ENCODE results near the gene LAMTOR2.
A peak's percentile ranks its signal among the peaks of the same experiment; 100 is the strongest.

The LAMTOR2 gene

GRCh38 chr1:156100205-156100995 lies 45.8 kb downstream of the LAMTOR2 start:
- DNase-seq: no peak

GRCh38 chr1:156101880-156102279 lies 47.3 kb downstream of the LAMTOR2 start:
- DNase-seq: no peak

GRCh38 chr1:156102633-156103511 lies 48.3 kb downstream of the LAMTOR2 start:
- no peak for DNase-seq

GRCh38 chr1:156103521-156103947 lies 49.0 kb downstream of the LAMTOR2 start:
- peak; percentile 59 for DNase-seq

GRCh38 chr1:156104065-156104810 lies 49.7 kb downstream of the LAMTOR2 start:
- DNase-seq: peak; percentile 71

- no peak for DNase-seq
Observed at GRCh38 chr1:156104861-156105832, 50.6 kb downstream of the LAMTOR2 start.

- no peak for DNase-seq
Observed at GRCh38 chr1:156106624-156107488, 52.3 kb downstream of the LAMTOR2 start.

- DNase-seq: no peak
Observed at GRCh38 chr1:156108057-156108456, 53.5 kb downstream of the LAMTOR2 start.

Data from activated CD4-positive, alpha-beta T cell treated with anti-CD3 and anti-CD28 coated beads, Interleukin-10, Interleukin-2, amounts not matched to agents 100 ng/mL and 50 ng/mL, durations not matched to agents 16 hours and 8 hours (primary cell).